H1 (cell line): ENCODE results near the gene FGD5. TPM values are rescaled to one million over a fixed set of nuclear protein-coding genes. Genes with fewer than 3 reads are reported as not detected.

Experiments used
- CTCF ChIA-PET: fragments of 300-600 bp; sonication (Branson Sonifier 250); formaldehyde crosslinking; loops from one replicate; lab custom pipeline; 2021; ENCODE audit not compliant: partially characterized antibody; lab: Charles Lee
- POLR2A ChIA-PET: fragments of 300-600 bp; sonication (Branson Sonifier 250); formaldehyde crosslinking; loops from one replicate; lab custom pipeline; 2021; ENCODE audit warnings: inconsistent platforms; ENCODE audit not compliant: partially characterized antibody; lab: Charles Lee
- DNase-seq, 2 experiments: peaks; one replicate each; pipeline versions ENCODE4 v3.0.0 to v3.0.0-alpha.2; 2010 to 2022; ENCODE audit warnings: low spot score in 2 of 2, low read depth in 1 of 2, mixed read lengths in 1 of 2
- FAIRE-seq: peaks from 2 replicates; lab custom pipeline; 2011; peaks lifted over from hg19 to GRCh38; lab: Jason Lieb, UNC
- H2AFZ ChIP-seq: 2 replicates; pipeline ENCODE4 v1.8.1; 2012; ENCODE audit warnings: low read length, inconsistent platforms
- H2AK5ac ChIP-seq: 2 replicates; pipeline ENCODE4 v1.6.1; 2013; ENCODE audit warnings: low read depth, low read length
- H2BK120ac ChIP-seq: replicated peaks from 2 replicates; pipeline ENCODE3; 2013; ENCODE audit warnings: low read depth, low read length, inconsistent platforms
- H2BK12ac ChIP-seq: 2 replicates; pipeline ENCODE4 v1.6.1; 2013; ENCODE audit warnings: low read depth, low read length
- H2BK15ac ChIP-seq: 2 replicates; pipeline ENCODE4 v1.6.1; 2013; ENCODE audit warnings: low read length
- H2BK20ac ChIP-seq: 2 replicates; pipeline ENCODE4 v1.6.1; 2013; ENCODE audit warnings: low read length
- H2BK5ac ChIP-seq: 2 replicates; pipeline ENCODE4 v1.6.1; 2013; ENCODE audit warnings: low read depth, low read length
- H3K14ac ChIP-seq: 2 replicates; pipeline ENCODE4 v1.6.1; 2013; ENCODE audit warnings: inconsistent platforms; ENCODE audit not compliant: insufficient read length
- H3K18ac ChIP-seq: 2 replicates; pipeline ENCODE4 v1.6.1; 2013; ENCODE audit warnings: low read length; ENCODE audit errors: extremely low read depth
- H3K23ac ChIP-seq: 2 replicates; pipeline ENCODE4 v1.6.1; 2013; ENCODE audit warnings: inconsistent platforms; ENCODE audit not compliant: insufficient read length
- H3K23me2 ChIP-seq: 2 replicates; pipeline ENCODE4 v1.6.1; 2013; ENCODE audit warnings: low read depth, low read length
- H3K27ac ChIP-seq: 2 replicates; pipeline ENCODE4 v1.6.1; 2011; ENCODE audit warnings: low read depth, low read length, inconsistent platforms
- H3K27me3 ChIP-seq, 4 experiments: replicated peaks in 1 of 4; 1 replicate in 1 of 4; 2 replicates in 3 of 4; pipeline versions ENCODE4 v1.6.1 to v1.8.1; 2011 to 2013; ENCODE audit warnings: low read length in 3 of 4, mild to moderate bottlenecking in 3 of 4, inconsistent platforms in 2 of 4, mixed read lengths in 2 of 4, moderate library complexity in 1 of 4; ENCODE audit not compliant: control insufficient read depth in 3 of 4, insufficient read depth in 3 of 4; ENCODE audit errors: extremely low read depth in 1 of 4
- H3K36me3 ChIP-seq, 4 experiments: 2 replicates each; pipeline versions ENCODE4 v1.6.1 to v1.8.1; 2011 to 2013; ENCODE audit warnings: mild to moderate bottlenecking in 4 of 4, low read length in 3 of 4, moderate library complexity in 2 of 4, control low read depth in 1 of 4, inconsistent platforms in 1 of 4; ENCODE audit not compliant: insufficient read depth in 4 of 4, control insufficient read depth in 2 of 4
- H3K4ac ChIP-seq: replicated peaks from 2 replicates; pipeline ENCODE3; 2013; ENCODE audit warnings: low read length, low read depth, mixed read lengths, inconsistent platforms; ENCODE audit not compliant: insufficient read length
- H3K4me1 ChIP-seq, 4 experiments: replicated peaks in 1 of 4; 1 replicate in 1 of 4; 2 replicates in 3 of 4; pipeline versions ENCODE4 v1.6.1 to v1.8.1; 2011 to 2013; ENCODE audit warnings: low read length in 3 of 4, inconsistent platforms in 2 of 4, mixed read lengths in 1 of 4; ENCODE audit not compliant: insufficient read depth in 4 of 4, control insufficient read depth in 3 of 4
- H3K4me2 ChIP-seq, 2 experiments: 2 replicates each; pipeline versions ENCODE4 v1.6.1 to v1.8.1; 2011 to 2013; ENCODE audit warnings: low read depth in 2 of 2, low read length in 2 of 2, control low read depth in 1 of 2, inconsistent platforms in 1 of 2, mild to moderate bottlenecking in 1 of 2; ENCODE audit not compliant: insufficient read depth in 1 of 2
- H3K4me3 ChIP-seq, 4 experiments: fragments of 200-600, 300-600 bp in 1 of 4; sonication (generic), shearing (Covaris generic), sonication (Bioruptor Twin) in 1 of 4; 2 replicates each; pipeline versions ENCODE4 v1.5.1 to v1.8.1; 2011 to 2016; ENCODE audit warnings: low read length in 4 of 4, low read depth in 3 of 4, control low read depth in 2 of 4, inconsistent platforms in 2 of 4, mild to moderate bottlenecking in 2 of 4, mixed read lengths in 1 of 4, moderate library complexity in 1 of 4; ENCODE audit not compliant: insufficient read depth in 2 of 4; ENCODE audit errors: extremely low read depth in 1 of 4
- H3K56ac ChIP-seq: replicated peaks from 2 replicates; pipeline ENCODE3; 2013; ENCODE audit warnings: low read depth, mild to moderate bottlenecking, mixed read lengths, low read length, inconsistent platforms; ENCODE audit not compliant: insufficient read length
- H3K79me1 ChIP-seq: 2 replicates; pipeline ENCODE4 v1.6.1; 2013; ENCODE audit warnings: low read depth, low read length, control low read depth
- H3K79me2 ChIP-seq, 2 experiments: 2 replicates each; pipeline versions ENCODE4 v1.6.1 to v1.8.1; 2012 to 2013; ENCODE audit warnings: low read length in 2 of 2, mild to moderate bottlenecking in 2 of 2, inconsistent platforms in 1 of 2; ENCODE audit not compliant: insufficient read depth in 2 of 2, control insufficient read depth in 1 of 2
- H3K9ac ChIP-seq, 4 experiments: replicated peaks in 1 of 4; 1 replicate in 1 of 4; 2 replicates in 3 of 4; pipeline versions ENCODE4 v1.6.1 to v1.8.1; 2011 to 2013; ENCODE audit warnings: low read depth in 3 of 4, low read length in 3 of 4, control low read depth in 2 of 4, mild to moderate bottlenecking in 2 of 4, moderate library complexity in 2 of 4, inconsistent platforms in 1 of 4; ENCODE audit errors: extremely low read depth in 1 of 4
- H3K9me3 ChIP-seq, 2 experiments: 2 replicates each; pipeline versions ENCODE4 v1.6.1 to v1.8.1; 2012 to 2013; ENCODE audit warnings: mild to moderate bottlenecking in 2 of 2, moderate library complexity in 2 of 2, control low read depth in 1 of 2, inconsistent platforms in 1 of 2, low read depth in 1 of 2, low read length in 1 of 2, mixed read lengths in 1 of 2; ENCODE audit not compliant: insufficient read depth in 2 of 2
- H4K20me1 ChIP-seq, 2 experiments: replicated peaks in 1 of 2; 2 replicates each; pipeline versions ENCODE3 to v1.8.1; 2011 to 2013; ENCODE audit warnings: inconsistent platforms in 2 of 2, low read length in 2 of 2, mild to moderate bottlenecking in 1 of 2; ENCODE audit not compliant: insufficient read depth in 2 of 2, control insufficient read depth in 1 of 2
- H4K5ac ChIP-seq: 2 replicates; pipeline ENCODE4 v1.6.1; 2013; ENCODE audit warnings: low read length, low read depth, mixed read lengths, inconsistent platforms; ENCODE audit not compliant: insufficient read length
- H4K8ac ChIP-seq: 2 replicates; pipeline ENCODE4 v1.8.0; 2013; ENCODE audit warnings: mild to moderate bottlenecking, moderate library complexity, low read length, inconsistent platforms; ENCODE audit not compliant: insufficient read depth; ENCODE audit errors: extremely low read depth
- H4K91ac ChIP-seq: replicated peaks from 2 replicates; pipeline ENCODE3; 2013; ENCODE audit warnings: low read length, mixed read lengths, inconsistent platforms; ENCODE audit not compliant: insufficient read length
- ATF2 ChIP-seq: IDR thresholded peaks from 2 replicates; pipeline ENCODE4 v1.6.1; 2012; ENCODE audit warnings: low read length, inconsistent platforms
- BACH1 ChIP-seq: IDR thresholded peaks from 2 replicates; pipeline ENCODE4 v1.6.1; 2012; ENCODE audit warnings: low read length, improper control_type of control experiment
- CREB1 ChIP-seq: IDR thresholded peaks from 2 replicates; pipeline ENCODE4 v1.6.1; 2012; ENCODE audit warnings: inconsistent platforms
- EGR1 ChIP-seq: IDR thresholded peaks from 2 replicates; pipeline ENCODE4 v1.6.1; 2011; ENCODE audit warnings: low read depth, low read length, borderline replicate concordance
- FOSL1 ChIP-seq: IDR thresholded peaks from 2 replicates; pipeline ENCODE4 v1.6.1; 2011; ENCODE audit warnings: mild to moderate bottlenecking, low read depth, low read length, moderate library complexity; ENCODE audit not compliant: insufficient read depth
- PHF8 ChIP-seq: fragments of 200-600 bp; sonication (generic); conservative IDR thresholded peaks from 2 replicates; pipeline ENCODE4 v1.7.1; 2012; ENCODE audit warnings: low read depth, mild to moderate bottlenecking, inconsistent platforms, low read length, moderate library complexity
- POLR2A ChIP-seq, 2 experiments: IDR thresholded peaks; 1 replicate in 1 of 2; 2 replicates in 1 of 2; pipeline ENCODE4 v1.6.1; 2011; ENCODE audit warnings: low read depth in 2 of 2, low read length in 2 of 2, mild to moderate bottlenecking in 2 of 2; ENCODE audit errors: control extremely low read depth in 1 of 2
- POU5F1 ChIP-seq: IDR thresholded peaks from 2 replicates; pipeline ENCODE4 v1.6.1; 2011; ENCODE audit warnings: low read depth, mild to moderate bottlenecking, low read length, moderate library complexity
- RXRA ChIP-seq: IDR thresholded peaks from 2 replicates; pipeline ENCODE4 v1.6.1; 2011; ENCODE audit warnings: low read depth, mild to moderate bottlenecking, low read length, moderate library complexity; ENCODE audit not compliant: insufficient read depth
- SIN3A ChIP-seq, 2 experiments: IDR thresholded peaks in 1 of 2; conservative IDR thresholded peaks in 1 of 2; 2 replicates each; pipeline ENCODE4 v1.6.1; 2011 to 2012; ENCODE audit warnings: low read length in 2 of 2, improper control_type of control experiment in 1 of 2, low read depth in 1 of 2, mild to moderate bottlenecking in 1 of 2
- SP2 ChIP-seq: IDR thresholded peaks from 2 replicates; pipeline ENCODE4 v1.6.1; 2012; ENCODE audit warnings: mild to moderate bottlenecking, low read length, inconsistent platforms
- SUZ12 ChIP-seq: fragments of 200-600 bp; sonication (generic); IDR thresholded peaks from 2 replicates; pipeline ENCODE4 v1.6.1; 2012; ENCODE audit warnings: mild to moderate bottlenecking, inconsistent platforms, low read length, moderate library complexity, mixed read lengths
- TAF1 ChIP-seq: IDR thresholded peaks from 2 replicates; pipeline ENCODE4 v1.6.1; 2011; ENCODE audit warnings: mild to moderate bottlenecking, low read depth, low read length
- WGBS, 2 experiments: shearing (Covaris generic) in 1 of 2; methylation state at CpG; one replicate each; pipeline versions ENCODE4 v1.1.6 to v1.1.7; 2013 to 2015; ENCODE audit warnings: low lambda C conversion rate in 2 of 2, mixed read lengths in 2 of 2, inconsistent platforms in 1 of 2, low coverage in 1 of 2, missing lambda C conversion rate in 1 of 2; ENCODE audit not compliant: insufficient replicate concordance in 2 of 2, insufficient coverage in 1 of 2, insufficient read length in 1 of 2; ENCODE audit errors: extremely low coverage in 1 of 2, missing lambda C conversion rate in 1 of 2; 5-methylcytosine and 5-hydroxymethylcytosine counted together
- polyA plus RNA-seq, 7 experiments: library from polyadenylated mRNA; depleted of rRNA in 3 of 7; stranded (reverse) in 5 of 7; unstranded in 2 of 7; fragments of >200 nt in 5 of 7; fragments of 200-250 nt in 2 of 7; gene quantifications; 1 replicate in 5 of 7; 2 replicates in 1 of 7; 4 replicates in 1 of 7; pipeline versions ENCODE4 v1.2.1 to v1.2.3, GENCODE V29; 2011 to 2013; ENCODE audit warnings: missing spikeins in 2 of 7, mixed read lengths in 2 of 7
- total RNA-seq: library from RNA; stranded (reverse); fragmentation: NEBNext Ultra II Directional; extraction: Animal tissue kit (Norgen Biotek cat#: 25700); gene quantifications from 2 replicates; pipeline ENCODE4 v1.2.1, GENCODE V29; 2021

The FGD5 gene
- total and polyA plus RNA-seq, 2 of the 8 experiments (the other 6 are each of a cell fraction or from before 2014, with no cell fraction given), result 4.7 to 14.3 TPM

- Histone ChIP-seq H3K23ac (no peak overlapping the region), H3K4me1 (peaks cover 3 to 26% (median 19%) of the 10 kb centered on the region in 4 experiments), H3K36me3 (peaks cover 0 to 2% (median 0%) of the 10 kb centered on the region in 4 experiments; a peak in 1 of 8 replicates), H3K14ac (no peak overlapping the region), H4K5ac (no peak overlapping the region), H4K20me1 (no peaks in the 10 kb centered on the region), H3K4me3 (no peak overlapping the region), H3K56ac (no peak overlapping the region), H3K23me2 (no peaks in the 10 kb centered on the region), H2AK5ac (no peak overlapping the region), H3K79me1 (no peaks in the 10 kb centered on the region), H3K4me2 (no peak overlapping the region), H4K91ac (no peak overlapping the region), H2BK5ac (no peak overlapping the region), H3K9ac (no peak overlapping the region), H3K4ac (no peak overlapping the region), H3K27ac (no peak overlapping the region), H3K18ac (no peak overlapping the region; the same call in 1 of the 2 replicates), H2AFZ (no peak overlapping the region), H3K79me2 (no peaks in the 10 kb centered on the region), H3K27me3 (no peaks in the 10 kb centered on the region), H2BK120ac (no peak overlapping the region), H4K8ac (no peak overlapping the region), H2BK20ac (no peak overlapping the region), H3K9me3 (0 out of 4 replicates have a peak, but pooled peaks cover 0 to 4% of the 10 kb centered on the region in 2 experiments), H2BK15ac (no peak overlapping the region), H2BK12ac (no peak overlapping the region)
- ChIA-PET POLR2A (interaction anchor here (1.6 kb wide), 1 partner anchor 10 kb away, joined by 5 read pairs; no protein-coding TSS in a partner anchor), CTCF (interaction anchor here (0.5 to 23.5 kb wide), 5 partner anchors 15 to 229 kb away, joined by 3 to 337 read pairs (median 3); no protein-coding TSS in a partner anchor)
- no peak for DNase-seq
- FAIRE-seq, result no peak
- 99% methylated on average over 7 of the region's 7 CpGs; no CpG with 5 or more reads in 1 of the 2 experiments for WGBS, 2 experiments
- TF ChIP-seq CREB1 (no peak), SUZ12 (no peak), POU5F1 (no peak), RXRA (no peak), SIN3A (conservative IDR thresholded peaks at IDR 0.05 in 1 of 2, IDR thresholded peaks at IDR 0.05 in 1 of 2; ENCODE audit: low read depth in 1 of 2, low read length in 2 of 2) (no peak), TAF1 (no peak), EGR1 (no peak), POLR2A (IDR thresholded peaks at IDR 0.05; ENCODE audit: control extremely low read depth in 1 of 2, low read depth in 2 of 2, low read length in 2 of 2) (no peak), BACH1 (no peak), ATF2 (no peak), SP2 (no peak), PHF8 (no peak), FOSL1 (no peak)
Observed at GRCh38 chr3:14902719-14903118, 84.0 kb downstream of the FGD5 start.
